GM12801 (cell line): ENCODE data around the gene ANKRD17.

ENCODE experiments used
- CTCF ChIP-seq: IDR thresholded peaks from one replicate; pipeline ENCODE4 v1.5.1; 2011; ENCODE audit warnings: control low read depth; ENCODE audit not compliant: insufficient read length; ENCODE audit errors: extremely low read depth

The ANKRD17 gene

GRCh38 chr4:73161527-73162185 is 96.9 kb downstream of the ANKRD17 start:
- no peak for TF ChIP-seq CTCF

- TF ChIP-seq CTCF, result no peak
Measured at GRCh38 chr4:73156394-73156793, 102.2 kb downstream of the ANKRD17 start.

GRCh38 chr4:73152893-73153292 is 105.7 kb downstream of the ANKRD17 start:
- no peak for TF ChIP-seq CTCF

- no peak for TF ChIP-seq CTCF
Measured at GRCh38 chr4:73142995-73143547, 115.5 kb downstream of the ANKRD17 start.

- no peak for TF ChIP-seq CTCF
Measured at GRCh38 chr4:73139991-73140390, 118.6 kb downstream of the ANKRD17 start.

GRCh38 chr4:73139245-73139644 is 119.4 kb downstream of the ANKRD17 start:
- TF ChIP-seq CTCF, result no peak

GRCh38 chr4:73137121-73137520 is 121.5 kb downstream of the ANKRD17 start:
- TF ChIP-seq CTCF, result no peak
